Cardiac muscle cell (in vitro differentiated cells and primary cell): Measurements from ENCODE around the gene SYTL2. TPM values are rescaled to one million over a fixed set of nuclear protein-coding genes. Genes with fewer than 3 reads are reported as not detected.

Source experiments
- DNase-seq, 2 donors: peaks; one replicate each; pipeline versions ENCODE4 v3.0.0 to v3.0.0-alpha.2; 2010 to 2017; ENCODE audit warnings: low read depth in 1 of 2, low spot score in 1 of 2
- H3K27ac ChIP-seq: fragments of 200-600 bp; sonication (generic); 2 replicates; pipeline ENCODE4 v1.5.1; 2016
- H3K27me3 ChIP-seq: fragments of 200-600 bp; sonication (generic); 2 replicates; pipeline ENCODE4 v1.6.0; 2016; ENCODE audit warnings: control low read depth
- H3K36me3 ChIP-seq: fragments of 200-600 bp; sonication (generic); 2 replicates; pipeline ENCODE4 v1.5.1; 2016; ENCODE audit warnings: control low read depth
- H3K4me1 ChIP-seq: fragments of 200-600 bp; sonication (generic); 2 replicates; pipeline ENCODE4 v1.8.1; 2017; ENCODE audit warnings: low read depth, mild to moderate bottlenecking, mixed run types
- H3K4me3 ChIP-seq: fragments of 200-600 bp; sonication (generic); 2 replicates; pipeline ENCODE4 v1.5.1; 2016; ENCODE audit warnings: mild to moderate bottlenecking
- H3K9me3 ChIP-seq: fragments of 200-600 bp; sonication (generic); 2 replicates; pipeline ENCODE4 v1.5.1; 2017; ENCODE audit warnings: low read depth, mild to moderate bottlenecking, control low read depth
- CTCF ChIP-seq: IDR thresholded peaks from 2 replicates; pipeline ENCODE4 v1.5.1; 2012; ENCODE audit warnings: low read depth, mild to moderate bottlenecking, low read length
- polyA plus RNA-seq: library from polyadenylated mRNA; unstranded; fragments of >200 nt; fragmentation: Nextera tagmentation; extraction: Ambion mirVana; gene quantifications from 2 replicates; pipeline ENCODE4 v1.2.1, GENCODE V29; 2016
- total RNA-seq: library from RNA; depleted of rRNA; stranded (reverse); fragments of >200 nt; gene quantifications from 2 replicates; pipeline ENCODE4 v1.2.3, GENCODE V29; 2016

SYTL2 gene
- total and polyA plus RNA-seq, 2 experiments from 2014 or later: 1.7 to 4.1 TPM

- peaks cover 11% of the 10 kb centered on the region for H3K4me1 ChIP-seq
- DNase-seq: no peak
These were observed 61.6 kb downstream of the SYTL2 start for GRCh38 chr11:85749287-85749834.

DNA sequence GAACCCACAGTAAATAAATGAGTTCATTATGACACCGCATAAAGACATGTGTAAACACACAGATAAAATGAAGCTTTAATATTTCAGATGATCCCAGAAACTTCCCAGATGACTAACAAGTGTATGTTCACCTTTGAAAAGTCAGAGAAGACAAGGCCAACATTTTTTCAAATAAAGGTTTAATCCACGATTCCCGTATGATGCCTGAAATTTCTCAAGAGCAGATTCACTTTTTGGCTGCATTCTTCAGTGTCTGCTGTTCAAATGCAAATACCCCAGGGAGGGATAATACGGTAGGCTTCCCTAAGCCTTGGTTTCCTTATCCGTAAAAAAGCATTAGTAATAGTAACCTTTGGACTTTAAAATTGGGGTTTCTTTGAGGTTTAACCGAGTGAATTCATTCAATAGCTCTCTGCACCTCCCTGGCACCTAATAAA, 62.5 kb downstream of the SYTL2 start:
- no peaks in the 10 kb centered on the region for H3K9me3 ChIP-seq
- DNase-seq: no peak
- peaks cover 11% of the 10 kb centered on the region for H3K4me1 ChIP-seq
- TF ChIP-seq CTCF: no peak
- no peak overlapping the region for H3K4me3 ChIP-seq
- no peaks in the 10 kb centered on the region for H3K36me3 ChIP-seq
- peaks cover 25% of the 10 kb centered on the region for H3K27me3 ChIP-seq
- no peak overlapping the region for H3K27ac ChIP-seq

More at GRCh38 chr11:85749287-85749834, 61.6 kb downstream of the SYTL2 start:
- H3K4me3 ChIP-seq: no peak overlapping the region
- peaks cover 25% of the 10 kb centered on the region for H3K27me3 ChIP-seq
- no peaks in the 10 kb centered on the region for H3K9me3 ChIP-seq
- no peak overlapping the region for H3K27ac ChIP-seq
- no peaks in the 10 kb centered on the region for H3K36me3 ChIP-seq
- TF ChIP-seq CTCF: no peak

- H3K4me1 ChIP-seq: peaks cover 16% of the 10 kb centered on the region
- no peak overlapping the region for H3K4me3 ChIP-seq
- peaks cover 25% of the 10 kb centered on the region for H3K27me3 ChIP-seq
- no peaks in the 10 kb centered on the region for H3K9me3 ChIP-seq
- no peaks in the 10 kb centered on the region for H3K36me3 ChIP-seq
- no peak for TF ChIP-seq CTCF
- H3K27ac ChIP-seq: no peak overlapping the region
- peak in 1 of 2 donors; percentile 14 for DNase-seq
These were observed 64.3 kb downstream of the SYTL2 start for GRCh38 chr11:85746670-85747069.

DNA sequence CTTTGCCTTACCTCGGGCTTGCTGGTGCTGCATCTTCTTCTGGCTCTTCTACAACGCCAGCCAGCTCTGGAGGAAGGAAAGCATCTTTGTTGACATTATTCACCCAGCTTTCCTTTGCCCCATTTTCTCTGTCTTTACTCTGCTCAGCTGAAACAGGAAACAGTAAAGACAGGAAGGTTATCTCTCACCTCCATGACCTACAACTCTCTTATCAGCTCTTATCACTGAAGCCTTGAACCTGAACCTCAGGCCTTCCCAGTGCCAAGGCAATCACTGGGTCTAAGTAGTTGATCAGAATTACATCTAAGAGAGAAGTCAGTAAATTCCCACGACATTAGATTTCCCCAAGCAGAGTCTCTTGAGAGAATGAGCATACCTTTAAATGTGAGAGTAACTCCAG, 65.3 kb downstream of the SYTL2 start:
- no peak overlapping the region for H3K27ac ChIP-seq
- H3K9me3 ChIP-seq: no peaks in the 10 kb centered on the region
- H3K4me3 ChIP-seq: no peak overlapping the region
- DNase-seq: no peak
- H3K36me3 ChIP-seq: no peaks in the 10 kb centered on the region
- peaks cover 20% of the 10 kb centered on the region for H3K4me1 ChIP-seq
- TF ChIP-seq CTCF: no peak
- H3K27me3 ChIP-seq: peaks cover 25% of the 10 kb centered on the region

- H3K36me3 ChIP-seq: no peaks in the 10 kb centered on the region
- H3K27ac ChIP-seq: no peak overlapping the region
- H3K4me3 ChIP-seq: no peak overlapping the region
- no peak for DNase-seq
- no peak for TF ChIP-seq CTCF
- peaks cover 31% of the 10 kb centered on the region for H3K4me1 ChIP-seq
- H3K9me3 ChIP-seq: no peaks in the 10 kb centered on the region
- peaks cover 4% of the 10 kb centered on the region for H3K27me3 ChIP-seq
These were observed 68.1 kb downstream of the SYTL2 start for GRCh38 chr11:85742873-85743275.
